WTC11 (cell line): ENCODE data around the gene TMEM86A. TPM values are rescaled to one million over a fixed set of nuclear protein-coding genes. Genes with fewer than 3 reads are reported as not detected.

ENCODE experiments used
- ATAC-seq: fragments of 200-7000 bp; cut with Tn5 transposase; 2 replicates; pipeline ENCODE4 v1.10.0; 2021; ENCODE audit warnings: mild to moderate bottlenecking, moderate library complexity
- CTCF ChIA-PET: fragments of 300-600 bp; sonication (Branson Sonifier 250); formaldehyde crosslinking; loops from one replicate; lab custom pipeline; 2021; ENCODE audit warnings: antibody characterized with exemption; lab: Charles Lee
- POLR2A ChIA-PET: fragments of 350-600 bp; sonication (Branson Sonifier 250); formaldehyde crosslinking; loops from one replicate; lab custom pipeline; 2021; ENCODE audit warnings: antibody characterized with exemption; lab: Charles Lee
- DNase-seq: peaks from one replicate; pipeline ENCODE4 v3.0.0; 2021; ENCODE audit warnings: low spot score
- H3K27ac Mint-ChIP-seq: 2 replicates; pipeline ENCODE4 v1.8.0; 2021; ENCODE audit warnings: mixed read lengths
- H3K27me3 Mint-ChIP-seq: 2 replicates; pipeline ENCODE4 v1.8.0; 2021; ENCODE audit warnings: low read depth, mild to moderate bottlenecking, moderate library complexity, mixed read lengths
- H3K36me3 Mint-ChIP-seq: 2 replicates; pipeline ENCODE4 v1.8.0; 2021; ENCODE audit warnings: mixed read lengths
- H3K4me1 Mint-ChIP-seq: 2 replicates; pipeline ENCODE4 v1.8.0; 2022; ENCODE audit warnings: mixed read lengths
- H3K4me3 Mint-ChIP-seq: 2 replicates; pipeline ENCODE4 v1.8.0; 2021; ENCODE audit warnings: mild to moderate bottlenecking, moderate library complexity, mixed read lengths
- H3K9me3 Mint-ChIP-seq: 2 replicates; pipeline ENCODE4 v1.8.0; 2021; ENCODE audit warnings: mixed read lengths
- AR ChIP-seq: fragments of 250-450 bp; sonication (Bioruptor Pico); IDR thresholded peaks from 2 replicates; pipeline ENCODE4 v1.9.0; 2021; ENCODE audit warnings: mild to moderate bottlenecking
- ATF1 ChIP-seq: sonication (generic); formaldehyde crosslinking; IDR thresholded peaks from 2 replicates; pipeline ENCODE4 v1.8.1; 2023; ENCODE audit warnings: mild to moderate bottlenecking, moderate library complexity, missing genetic modification reagents
- E2F5 ChIP-seq: sonication (generic); formaldehyde crosslinking; IDR thresholded peaks from 2 replicates; pipeline ENCODE4 v1.8.1; 2022; ENCODE audit warnings: mild to moderate bottlenecking, moderate library complexity, missing genetic modification reagents
- ERG ChIP-seq: fragments of 250-450 bp; sonication (Bioruptor Pico); IDR thresholded peaks from 2 replicates; pipeline ENCODE4 v1.8.0; 2021; ENCODE audit warnings: mild to moderate bottlenecking
- FOXJ3 ChIP-seq: sonication (generic); formaldehyde crosslinking; IDR thresholded peaks from 2 replicates; pipeline ENCODE4 v1.9.0; 2021; ENCODE audit warnings: missing genetic modification reagents, mild to moderate bottlenecking, borderline replicate concordance
- FOXK1 ChIP-seq: sonication (generic); formaldehyde crosslinking; IDR thresholded peaks from 2 replicates; pipeline ENCODE4 v1.8.0; 2022; ENCODE audit warnings: mild to moderate bottlenecking, moderate library complexity, missing genetic modification reagents
- GABPB1 ChIP-seq: sonication (generic); formaldehyde crosslinking; IDR thresholded peaks from 2 replicates; pipeline ENCODE4 v1.8.1; 2023; ENCODE audit warnings: mild to moderate bottlenecking, missing genetic modification reagents
- GRHL2 ChIP-seq: fragments of 250-450 bp; sonication (Bioruptor Pico); IDR thresholded peaks from 2 replicates; pipeline ENCODE4 v1.8.0; 2022; ENCODE audit warnings: mild to moderate bottlenecking, moderate library complexity; ENCODE audit not compliant: insufficient replicate concordance, severe bottlenecking
- MAX ChIP-seq: sonication (generic); formaldehyde crosslinking; IDR thresholded peaks from 2 replicates; pipeline ENCODE4 v1.8.0; 2022; ENCODE audit warnings: mild to moderate bottlenecking, missing genetic modification reagents
- MYBL2 ChIP-seq: sonication (generic); formaldehyde crosslinking; IDR thresholded peaks from 2 replicates; pipeline ENCODE4 v1.8.1; 2023; ENCODE audit warnings: mild to moderate bottlenecking, moderate library complexity, missing genetic modification reagents
- TEAD1 ChIP-seq: sonication (generic); formaldehyde crosslinking; IDR thresholded peaks from 2 replicates; pipeline ENCODE4 v1.8.0; 2022; ENCODE audit warnings: mild to moderate bottlenecking, missing genetic modification reagents
- ZBTB21 ChIP-seq: sonication (generic); formaldehyde crosslinking; IDR thresholded peaks from 2 replicates; pipeline ENCODE4 v1.8.1; 2023; ENCODE audit warnings: mild to moderate bottlenecking, missing genetic modification reagents, borderline replicate concordance
- ZMAT4 ChIP-seq: fragments of 250-450 bp; sonication (Bioruptor Pico); IDR thresholded peaks from 2 replicates; pipeline ENCODE4 v1.9.0; 2021; ENCODE audit warnings: mild to moderate bottlenecking
- ZNF317 ChIP-seq: sonication (generic); formaldehyde crosslinking; IDR thresholded peaks from 2 replicates; pipeline ENCODE4 v1.8.1; 2023; ENCODE audit warnings: low read depth, mild to moderate bottlenecking, moderate library complexity, missing genetic modification reagents, borderline replicate concordance
- ZNF416 ChIP-seq: fragments of 250-450 bp; sonication (Bioruptor Pico); IDR thresholded peaks from 2 replicates; pipeline ENCODE4 v1.9.0; 2021; ENCODE audit warnings: mild to moderate bottlenecking, inconsistent platforms
- ZSCAN18 ChIP-seq: fragments of 250-450 bp; sonication (Bioruptor Pico); IDR thresholded peaks from 2 replicates; pipeline ENCODE4 v2.1.2; 2022; ENCODE audit warnings: mild to moderate bottlenecking, moderate library complexity
- total RNA-seq: library from RNA; stranded (reverse); gene quantifications from 3 replicates; pipeline ENCODE4 v1.2.3, GENCODE V29; 2021

Gene TMEM86A
- total RNA-seq, 1 experiment from 2014 or later, result 1.7 TPM

- ATAC-seq, result no peak
- H3K4me3 Mint-ChIP-seq, result no peak overlapping the region
- H3K36me3 Mint-ChIP-seq, result no peaks in the 10 kb centered on the region
- H3K9me3 Mint-ChIP-seq, result no peaks in the 10 kb centered on the region
- no peak for TF ChIP-seq MAX (CRISPR knock-in tag)
- TF ChIP-seq TEAD1 (CRISPR knock-in tag), result no peak
- no peak for TF ChIP-seq ZNF416 (CRISPR knock-in tag)
- no peak for TF ChIP-seq GRHL2
- TF ChIP-seq GABPB1 (CRISPR knock-in tag), result no peak
- no peak for TF ChIP-seq AR (CRISPR knock-in tag)
- TF ChIP-seq MYBL2 (CRISPR knock-in tag), result no peak
- no peak for TF ChIP-seq ZNF317
- TF ChIP-seq FOXK1 (CRISPR knock-in tag), result no peak
- TF ChIP-seq ZSCAN18 (CRISPR knock-in tag), result no peak
- no peak for TF ChIP-seq ERG (CRISPR knock-in tag)
- TF ChIP-seq, all 79 proteins: peak for 0
- ChIA-PET POLR2A (interaction anchor here (0.6 kb wide), 1 partner anchor 21 kb away, joined by 3 read pairs; no protein-coding TSS in a partner anchor), CTCF (interaction anchor here (0.8 to 2.6 kb wide), 5 partner anchors 10 to 38 kb away, joined by 3 to 14 read pairs (median 5); no protein-coding TSS in a partner anchor)
- no peak for DNase-seq
- H3K27ac Mint-ChIP-seq, result no peak overlapping the region
- H3K4me1 Mint-ChIP-seq, result no peaks in the 10 kb centered on the region
- no peaks in the 10 kb centered on the region for H3K27me3 Mint-ChIP-seq
These were observed 39.1 kb downstream of the TMEM86A start for GRCh38 chr11:18737642-18738041.

GRCh38 chr11:18739685-18740084 is 41.1 kb downstream of the TMEM86A start:
- no peak for DNase-seq
- ChIA-PET CTCF (interaction anchor here (0.6 to 3.5 kb wide), 8 partner anchors 9 to 635 kb away, joined by 3 to 16 read pairs (median 4); no protein-coding TSS in a partner anchor), POLR2A (no interaction called here)
- Mint-ChIP-seq H3K4me1 (no peaks in the 10 kb centered on the region), H3K27me3 (no peaks in the 10 kb centered on the region), H3K27ac (no peak overlapping the region), H3K36me3 (no peaks in the 10 kb centered on the region), H3K4me3 (no peak overlapping the region), H3K9me3 (no peaks in the 10 kb centered on the region)
- ATAC-seq, result no peak
- TF ChIP-seq ATF1 (CRISPR knock-in tag) (no peak), MAX (CRISPR knock-in tag) (no peak), ZBTB21 (CRISPR knock-in tag) (no peak), E2F5 (no peak), ZMAT4 (CRISPR knock-in tag) (no peak), FOXJ3 (no peak), ERG (CRISPR knock-in tag) (no peak)
